SU-DHL-6 (cell line): ENCODE results near the gene RRBP1.

Experiments used
- H2AFZ ChIP-seq: fragments of 200-600 bp; sonication (generic); 2 replicates; pipeline ENCODE4 v1.6.1; 2014; ENCODE audit warnings: low read depth, mild to moderate bottlenecking, moderate library complexity, mixed read lengths, antibody characterized with exemption, low read length; ENCODE audit not compliant: severe bottlenecking
- H3F3A ChIP-seq: fragments of 200-600 bp; shearing (Covaris generic); 2 replicates; pipeline ENCODE4 v1.6.0; 2016; ENCODE audit warnings: antibody characterized with exemption, mild to moderate bottlenecking; ENCODE audit not compliant: insufficient read depth
- H3K27ac ChIP-seq: fragments of 200-600 bp; sonication (generic); 2 replicates; pipeline ENCODE4 v1.5.1; 2016; ENCODE audit warnings: low read depth, mild to moderate bottlenecking, low read length, moderate library complexity, mixed read lengths
- H3K27me3 ChIP-seq: fragments of 200-600 bp; sonication (generic), shearing (Covaris generic); 2 replicates; pipeline ENCODE4 v1.6.0; 2014; ENCODE audit warnings: mild to moderate bottlenecking, low read length
- H3K36me3 ChIP-seq: fragments of 200-600 bp; sonication (generic); 2 replicates; pipeline ENCODE4 v1.6.1; 2014; ENCODE audit warnings: mild to moderate bottlenecking, low read length, mixed read lengths
- H3K4me2 ChIP-seq: fragments of 300-600, 200-600 bp; shearing (Covaris generic), sonication (generic); 2 replicates; pipeline ENCODE4 v1.6.0; 2014; ENCODE audit warnings: low read length, low read depth, mild to moderate bottlenecking; ENCODE audit not compliant: poor library complexity, severe bottlenecking
- H3K4me3 ChIP-seq: fragments of 200-600 bp; sonication (generic); 2 replicates; pipeline ENCODE4 v1.5.1; 2014; ENCODE audit warnings: antibody characterized with exemption, low read length, mild to moderate bottlenecking, mixed read lengths; ENCODE audit not compliant: insufficient read depth, poor library complexity, severe bottlenecking
- H3K79me2 ChIP-seq: fragments of 200-600 bp; sonication (generic); 2 replicates; pipeline ENCODE4 v1.6.1; 2014; ENCODE audit warnings: mild to moderate bottlenecking, low read length, moderate library complexity; ENCODE audit not compliant: insufficient read depth
- H3K9ac ChIP-seq: fragments of 200-600 bp; sonication (generic); 2 replicates; pipeline ENCODE4 v1.7.0; 2014; ENCODE audit warnings: mild to moderate bottlenecking, low read length
- H3K9me2 ChIP-seq: fragments of 200-600 bp; sonication (generic); replicated peaks from 2 replicates; pipeline ENCODE4 v1.6.1; 2014; ENCODE audit warnings: low read length; ENCODE audit not compliant: insufficient read depth
- H3K9me3 ChIP-seq: fragments of 200-600 bp; sonication (generic); 2 replicates; pipeline ENCODE4 v1.6.1; 2014; ENCODE audit warnings: low read length, mixed read lengths; ENCODE audit not compliant: insufficient read depth
- H4K20me1 ChIP-seq: fragments of 200-600 bp; sonication (generic); 2 replicates; pipeline ENCODE4 v1.6.1; 2014; ENCODE audit warnings: low read depth, mild to moderate bottlenecking, antibody characterized with exemption, low read length, moderate library complexity, mixed read lengths
- CTCF ChIP-seq: fragments of 200-600 bp; sonication (generic); IDR thresholded peaks from one replicate; pipeline ENCODE4 v1.5.1; 2017; ENCODE audit warnings: antibody characterized with exemption, mild to moderate bottlenecking, low read length, moderate library complexity; ENCODE audit not compliant: insufficient read depth, poor library complexity, severe bottlenecking
- EZH2phosphoT487 ChIP-seq: fragments of 200-600 bp; sonication (generic), shearing (Covaris generic); conservative IDR thresholded peaks from 2 replicates; pipeline ENCODE4 v1.6.1; 2018; ENCODE audit warnings: mild to moderate bottlenecking, antibody characterized with exemption, low read length, moderate library complexity, mixed read lengths

The RRBP1 gene

GRCh38 chr20:17645546-17646208 is 36.4 kb downstream of the RRBP1 start:
- no peak for TF ChIP-seq EZH2phosphoT487
- no peaks in the 10 kb centered on the region for H3F3A ChIP-seq
- H4K20me1 ChIP-seq: no peaks in the 10 kb centered on the region

GRCh38 chr20:17645010-17645409 is 37.0 kb downstream of the RRBP1 start:
- TF ChIP-seq CTCF: no peak
- TF ChIP-seq EZH2phosphoT487: no peak
- Histone ChIP-seq H3K36me3 (no peaks in the 10 kb centered on the region), H3K9ac (no peak overlapping the region), H2AFZ (no peak overlapping the region), H3K4me2 (no peak overlapping the region), H3F3A (no peaks in the 10 kb centered on the region), H3K4me3 (no peak overlapping the region), H3K27ac (no peak overlapping the region), H3K9me3 (no peaks in the 10 kb centered on the region), H3K9me2 (no peaks in the 10 kb centered on the region), H3K79me2 (no peaks in the 10 kb centered on the region), H3K27me3 (no peaks in the 10 kb centered on the region), H4K20me1 (no peaks in the 10 kb centered on the region)

More at GRCh38 chr20:17645546-17646208, 36.4 kb downstream of the RRBP1 start:
- Histone ChIP-seq H3K4me3 (no peak overlapping the region), H3K9me3 (no peaks in the 10 kb centered on the region), H2AFZ (no peak overlapping the region), H3K36me3 (no peaks in the 10 kb centered on the region), H3K27me3 (no peaks in the 10 kb centered on the region), H3K9me2 (no peaks in the 10 kb centered on the region), H3K27ac (no peak overlapping the region), H3K4me2 (no peak overlapping the region), H3K79me2 (no peaks in the 10 kb centered on the region), H3K9ac (no peak overlapping the region)

- Histone ChIP-seq H3K9me3 (no peaks in the 10 kb centered on the region), H3K27ac (no peak overlapping the region), H3K4me3 (no peak overlapping the region), H3F3A (no peaks in the 10 kb centered on the region), H3K27me3 (no peaks in the 10 kb centered on the region), H3K9ac (no peak overlapping the region), H2AFZ (no peak overlapping the region), H3K4me2 (no peak overlapping the region), H3K79me2 (no peaks in the 10 kb centered on the region), H4K20me1 (no peaks in the 10 kb centered on the region), H3K36me3 (no peaks in the 10 kb centered on the region), H3K9me2 (no peaks in the 10 kb centered on the region)
- TF ChIP-seq CTCF (no peak), EZH2phosphoT487 (no peak)
Observed at GRCh38 chr20:17644451-17644850, 37.6 kb downstream of the RRBP1 start.

GRCh38 chr20:17643531-17644188 is 38.4 kb downstream of the RRBP1 start:
- H3K27me3 ChIP-seq: no peaks in the 10 kb centered on the region
- no peak overlapping the region for H3K9ac ChIP-seq
- H3K79me2 ChIP-seq: no peaks in the 10 kb centered on the region
- no peaks in the 10 kb centered on the region for H3K9me2 ChIP-seq
- no peaks in the 10 kb centered on the region for H3K9me3 ChIP-seq
- H4K20me1 ChIP-seq: no peaks in the 10 kb centered on the region
- TF ChIP-seq EZH2phosphoT487 (no peak), CTCF (no peak)
- H3K27ac ChIP-seq: no peak overlapping the region
- H3K4me3 ChIP-seq: no peak overlapping the region
- no peak overlapping the region for H2AFZ ChIP-seq
- H3K36me3 ChIP-seq: no peaks in the 10 kb centered on the region
- H3K4me2 ChIP-seq: no peak overlapping the region
- H3F3A ChIP-seq: no peaks in the 10 kb centered on the region
